ENCODE results near the gene FAM163B. TPM values are rescaled to one million over a fixed set of nuclear protein-coding genes. Genes with fewer than 3 reads are reported as not detected.

The FAM163B gene
- total RNA-seq, 4 donors from 2014 or later: not detected

DNA sequence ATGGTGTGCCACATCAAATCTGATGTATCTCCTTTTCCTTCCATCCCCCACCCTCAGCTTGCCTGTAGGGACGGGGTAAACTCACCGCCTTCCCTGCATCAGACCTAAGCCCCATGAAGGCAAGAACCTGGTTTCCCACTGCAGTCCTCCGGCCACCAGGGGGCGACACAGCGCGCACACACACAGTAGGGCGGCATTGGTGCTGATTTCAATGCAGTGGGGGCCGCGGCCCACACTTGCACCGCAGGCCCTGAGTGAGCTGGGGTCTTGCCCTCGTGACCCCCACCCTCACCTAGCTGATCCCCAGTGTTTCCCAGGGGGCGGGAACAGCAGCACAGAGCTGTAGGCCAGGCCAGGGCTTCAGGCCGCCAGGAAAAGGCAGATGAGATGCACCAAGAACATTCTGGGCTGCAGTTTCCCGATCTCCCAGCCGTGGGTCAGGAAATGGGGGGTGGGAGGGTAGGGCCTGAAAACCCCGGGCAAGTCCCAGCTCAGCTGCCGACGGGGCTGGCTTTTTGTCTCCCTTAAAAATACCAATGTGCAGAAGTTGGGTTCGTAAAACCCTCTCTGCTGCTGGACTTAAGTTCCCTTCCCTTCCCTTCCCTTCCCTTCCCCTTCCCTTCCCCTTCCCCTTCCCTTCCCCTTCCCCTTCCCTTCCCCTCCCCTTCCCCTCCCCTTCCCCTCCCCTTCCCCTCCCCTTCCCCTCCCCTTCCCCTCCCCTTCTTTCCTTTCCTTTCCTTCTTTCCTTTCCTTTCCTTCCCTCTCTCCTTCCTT is 19.5 kb downstream of the FAM163B start:
- Histone ChIP-seq H3K4me1 (peaks cover 10 to 16% (median 13%) of the 10 kb centered on the region in 4 donors), H3K27me3 (peaks cover 0 to 82% (median 2%) of the 10 kb centered on the region in 4 donors), H3K4me3 (no peak overlapping the region), H3K36me3 (no peaks in the 10 kb centered on the region), H3K27ac (replicated peaks in 1 of 4) (no peak overlapping the region), H3K9me3 (no peaks in the 10 kb centered on the region)
- 56% methylated on average over 10 of the region's 19 CpGs for WGBS
- no peak for DNase-seq (ENCODE audit: extremely low spot score)
- intact Hi-C loops (cut with DNase I): no loop called here
- TF ChIP-seq POLR2AphosphoS5 (IDR thresholded peaks at IDR 0.05) (no peak), POLR2A (IDR thresholded peaks at IDR 0.05; ENCODE audit: low read depth) (no peak), EP300 (IDR thresholded peaks at IDR 0.05) (no peak), CTCF (IDR thresholded peaks at IDR 0.05) (peak; percentile 17 to 26 (median 17))

GRCh38 chr9:133587466-133587865 is 21.7 kb downstream of the FAM163B start:
- H3K27me3 ChIP-seq: peaks cover 0 to 90% (median 2%) of the 10 kb centered on the region in 4 donors
- WGBS: no CpG with 5 or more reads among the region's 6 CpGs

GRCh38 chr9:133587051-133587450 is 22.1 kb downstream of the FAM163B start:
- TF ChIP-seq CTCF (IDR thresholded peaks at IDR 0.05): no peak
- TF ChIP-seq EP300 (IDR thresholded peaks at IDR 0.05): no peak
- Histone ChIP-seq H3K27ac (replicated peaks in 1 of 4) (no peak overlapping the region), H3K36me3 (no peaks in the 10 kb centered on the region), H3K27me3 (peaks cover 0 to 86% (median 2%) of the 10 kb centered on the region in 4 donors), H3K4me1 (peaks cover 15 to 22% (median 20%) of the 10 kb centered on the region in 4 donors), H3K9me3 (no peaks in the 10 kb centered on the region), H3K4me3 (no peak overlapping the region)
- intact Hi-C loops (cut with DNase I): no loop called here
- no peak for DNase-seq (ENCODE audit: extremely low spot score)
- WGBS: 82% methylated on average over 8 of the region's 8 CpGs

More at GRCh38 chr9:133587466-133587865, 21.7 kb downstream of the FAM163B start:
- intact Hi-C loops (cut with DNase I): no loop called here
- Histone ChIP-seq H3K9me3 (no peaks in the 10 kb centered on the region), H3K4me1 (peaks cover 15 to 22% (median 20%) of the 10 kb centered on the region in 4 donors), H3K4me3 (no peak overlapping the region), H3K27ac (replicated peaks in 1 of 4) (no peak overlapping the region), H3K36me3 (no peaks in the 10 kb centered on the region)
- TF ChIP-seq EP300 (IDR thresholded peaks at IDR 0.05) (no peak), CTCF (IDR thresholded peaks at IDR 0.05) (no peak), POLR2A (IDR thresholded peaks at IDR 0.05; ENCODE audit: low read depth) (no peak), POLR2AphosphoS5 (IDR thresholded peaks at IDR 0.05) (no peak)
- DNase-seq (ENCODE audit: extremely low spot score): no peak

- 72% methylated on average over 9 of the region's 43 CpGs for WGBS
- peaks cover 0 to 72% (median 2%) of the 10 kb centered on the region in 4 donors for H3K27me3 ChIP-seq
- no peak for TF ChIP-seq POLR2AphosphoS5 (IDR thresholded peaks at IDR 0.05)
- no peak for TF ChIP-seq POLR2A (IDR thresholded peaks at IDR 0.05; ENCODE audit: low read depth)
- no peak for TF ChIP-seq EP300 (IDR thresholded peaks at IDR 0.05)
- TF ChIP-seq CTCF (IDR thresholded peaks at IDR 0.05): no peak
- no peak overlapping the region for H3K4me3 ChIP-seq
- no peaks in the 10 kb centered on the region for H3K9me3 ChIP-seq
- no peak for DNase-seq (ENCODE audit: extremely low spot score)
- H3K36me3 ChIP-seq: no peaks in the 10 kb centered on the region
- H3K27ac ChIP-seq (replicated peaks in 1 of 4): no peak overlapping the region
- intact Hi-C loops (cut with DNase I): no loop called here
- H3K4me1 ChIP-seq: peaks cover 15 to 22% (median 20%) of the 10 kb centered on the region in 4 donors
Measured at GRCh38 chr9:133585481-133586351, 23.5 kb downstream of the FAM163B start.
